H1 (cell line): ENCODE results near the gene LEFTY2. TPM values are rescaled to one million over a fixed set of nuclear protein-coding genes. Genes with fewer than 3 reads are reported as not detected.

Source experiments
- BCL11A ChIP-seq, 2 experiments: IDR thresholded peaks; one replicate each; pipeline ENCODE4 v1.6.1; 2011; ENCODE audit warnings: low read depth in 2 of 2, low read length in 2 of 2, mild to moderate bottlenecking in 2 of 2
- EGR1 ChIP-seq: IDR thresholded peaks from 2 replicates; pipeline ENCODE4 v1.6.1; 2011; ENCODE audit warnings: low read depth, low read length, borderline replicate concordance
- PHF8 ChIP-seq: fragments of 200-600 bp; sonication (generic); conservative IDR thresholded peaks from 2 replicates; pipeline ENCODE4 v1.7.1; 2012; ENCODE audit warnings: low read depth, mild to moderate bottlenecking, inconsistent platforms, low read length, moderate library complexity
- POLR2A ChIP-seq, 2 experiments: IDR thresholded peaks; 1 replicate in 1 of 2; 2 replicates in 1 of 2; pipeline ENCODE4 v1.6.1; 2011; ENCODE audit warnings: low read depth in 2 of 2, low read length in 2 of 2, mild to moderate bottlenecking in 2 of 2; ENCODE audit errors: control extremely low read depth in 1 of 2
- POU5F1 ChIP-seq: IDR thresholded peaks from 2 replicates; pipeline ENCODE4 v1.6.1; 2011; ENCODE audit warnings: low read depth, mild to moderate bottlenecking, low read length, moderate library complexity
- SP2 ChIP-seq: IDR thresholded peaks from 2 replicates; pipeline ENCODE4 v1.6.1; 2012; ENCODE audit warnings: mild to moderate bottlenecking, low read length, inconsistent platforms
- SRF ChIP-seq: IDR thresholded peaks from 2 replicates; pipeline ENCODE4 v1.6.1; 2011; ENCODE audit warnings: mild to moderate bottlenecking, low read depth, low read length, moderate library complexity
- polyA plus RNA-seq, 7 experiments: library from polyadenylated mRNA; depleted of rRNA in 3 of 7; stranded (reverse) in 5 of 7; unstranded in 2 of 7; fragments of >200 nt in 5 of 7; fragments of 200-250 nt in 2 of 7; gene quantifications; 1 replicate in 5 of 7; 2 replicates in 1 of 7; 4 replicates in 1 of 7; pipeline versions ENCODE4 v1.2.1 to v1.2.3, GENCODE V29; 2011 to 2013; ENCODE audit warnings: missing spikeins in 2 of 7, mixed read lengths in 2 of 7
- total RNA-seq: library from RNA; stranded (reverse); fragmentation: NEBNext Ultra II Directional; extraction: Animal tissue kit (Norgen Biotek cat#: 25700); gene quantifications from 2 replicates; pipeline ENCODE4 v1.2.1, GENCODE V29; 2021
- TF ChIP-seq, protein P1 (sequence below): IDR thresholded peaks from 2 replicates; pipeline ENCODE4 v1.6.1; 2011; ENCODE audit warnings: low read depth, mild to moderate bottlenecking, low read length; ENCODE audit not compliant: insufficient read depth
- TF ChIP-seq, protein P2 (sequence below): fragments of 300-600 bp; sonication (generic); IDR thresholded peaks from 2 replicates; pipeline ENCODE4 v1.7.1; 2012; ENCODE audit warnings: low read length, moderate library complexity, mild to moderate bottlenecking, inconsistent platforms; ENCODE audit not compliant: insufficient replicate concordance

LEFTY2 gene
- total and polyA plus RNA-seq, 2 of the 8 experiments (the other 6 are each of a cell fraction or from before 2014, with no cell fraction given) = 2.6 to 4.3 TPM

DNA sequence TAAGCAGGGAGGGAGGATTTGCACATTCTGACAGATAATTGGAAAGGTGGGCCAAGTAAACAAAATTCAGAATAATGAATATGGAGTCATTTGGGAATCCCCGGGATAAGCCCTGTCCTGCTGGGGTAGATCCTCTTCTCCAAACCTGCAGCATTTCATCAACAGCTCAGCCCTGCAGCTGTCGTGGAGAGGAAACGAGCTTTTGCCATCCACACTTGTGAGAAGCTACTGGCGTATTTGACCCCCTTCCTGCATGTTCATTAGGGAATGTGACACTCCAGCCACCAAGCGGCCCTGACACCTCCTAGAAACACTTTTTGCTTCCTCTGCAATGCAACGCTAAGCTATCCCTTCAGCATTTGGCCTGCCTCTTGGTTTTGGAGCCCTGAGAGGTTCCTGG lies 8.0 kb upstream of the LEFTY2 start (continued):
- TF ChIP-seq, protein P1, sequence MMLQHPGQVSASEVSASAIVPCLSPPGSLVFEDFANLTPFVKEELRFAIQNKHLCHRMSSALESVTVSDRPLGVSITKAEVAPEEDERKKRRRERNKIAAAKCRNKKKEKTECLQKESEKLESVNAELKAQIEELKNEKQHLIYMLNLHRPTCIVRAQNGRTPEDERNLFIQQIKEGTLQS = no peak
- TF ChIP-seq SP2 = no peak
- no peak for TF ChIP-seq EGR1
- TF ChIP-seq, protein P2, sequence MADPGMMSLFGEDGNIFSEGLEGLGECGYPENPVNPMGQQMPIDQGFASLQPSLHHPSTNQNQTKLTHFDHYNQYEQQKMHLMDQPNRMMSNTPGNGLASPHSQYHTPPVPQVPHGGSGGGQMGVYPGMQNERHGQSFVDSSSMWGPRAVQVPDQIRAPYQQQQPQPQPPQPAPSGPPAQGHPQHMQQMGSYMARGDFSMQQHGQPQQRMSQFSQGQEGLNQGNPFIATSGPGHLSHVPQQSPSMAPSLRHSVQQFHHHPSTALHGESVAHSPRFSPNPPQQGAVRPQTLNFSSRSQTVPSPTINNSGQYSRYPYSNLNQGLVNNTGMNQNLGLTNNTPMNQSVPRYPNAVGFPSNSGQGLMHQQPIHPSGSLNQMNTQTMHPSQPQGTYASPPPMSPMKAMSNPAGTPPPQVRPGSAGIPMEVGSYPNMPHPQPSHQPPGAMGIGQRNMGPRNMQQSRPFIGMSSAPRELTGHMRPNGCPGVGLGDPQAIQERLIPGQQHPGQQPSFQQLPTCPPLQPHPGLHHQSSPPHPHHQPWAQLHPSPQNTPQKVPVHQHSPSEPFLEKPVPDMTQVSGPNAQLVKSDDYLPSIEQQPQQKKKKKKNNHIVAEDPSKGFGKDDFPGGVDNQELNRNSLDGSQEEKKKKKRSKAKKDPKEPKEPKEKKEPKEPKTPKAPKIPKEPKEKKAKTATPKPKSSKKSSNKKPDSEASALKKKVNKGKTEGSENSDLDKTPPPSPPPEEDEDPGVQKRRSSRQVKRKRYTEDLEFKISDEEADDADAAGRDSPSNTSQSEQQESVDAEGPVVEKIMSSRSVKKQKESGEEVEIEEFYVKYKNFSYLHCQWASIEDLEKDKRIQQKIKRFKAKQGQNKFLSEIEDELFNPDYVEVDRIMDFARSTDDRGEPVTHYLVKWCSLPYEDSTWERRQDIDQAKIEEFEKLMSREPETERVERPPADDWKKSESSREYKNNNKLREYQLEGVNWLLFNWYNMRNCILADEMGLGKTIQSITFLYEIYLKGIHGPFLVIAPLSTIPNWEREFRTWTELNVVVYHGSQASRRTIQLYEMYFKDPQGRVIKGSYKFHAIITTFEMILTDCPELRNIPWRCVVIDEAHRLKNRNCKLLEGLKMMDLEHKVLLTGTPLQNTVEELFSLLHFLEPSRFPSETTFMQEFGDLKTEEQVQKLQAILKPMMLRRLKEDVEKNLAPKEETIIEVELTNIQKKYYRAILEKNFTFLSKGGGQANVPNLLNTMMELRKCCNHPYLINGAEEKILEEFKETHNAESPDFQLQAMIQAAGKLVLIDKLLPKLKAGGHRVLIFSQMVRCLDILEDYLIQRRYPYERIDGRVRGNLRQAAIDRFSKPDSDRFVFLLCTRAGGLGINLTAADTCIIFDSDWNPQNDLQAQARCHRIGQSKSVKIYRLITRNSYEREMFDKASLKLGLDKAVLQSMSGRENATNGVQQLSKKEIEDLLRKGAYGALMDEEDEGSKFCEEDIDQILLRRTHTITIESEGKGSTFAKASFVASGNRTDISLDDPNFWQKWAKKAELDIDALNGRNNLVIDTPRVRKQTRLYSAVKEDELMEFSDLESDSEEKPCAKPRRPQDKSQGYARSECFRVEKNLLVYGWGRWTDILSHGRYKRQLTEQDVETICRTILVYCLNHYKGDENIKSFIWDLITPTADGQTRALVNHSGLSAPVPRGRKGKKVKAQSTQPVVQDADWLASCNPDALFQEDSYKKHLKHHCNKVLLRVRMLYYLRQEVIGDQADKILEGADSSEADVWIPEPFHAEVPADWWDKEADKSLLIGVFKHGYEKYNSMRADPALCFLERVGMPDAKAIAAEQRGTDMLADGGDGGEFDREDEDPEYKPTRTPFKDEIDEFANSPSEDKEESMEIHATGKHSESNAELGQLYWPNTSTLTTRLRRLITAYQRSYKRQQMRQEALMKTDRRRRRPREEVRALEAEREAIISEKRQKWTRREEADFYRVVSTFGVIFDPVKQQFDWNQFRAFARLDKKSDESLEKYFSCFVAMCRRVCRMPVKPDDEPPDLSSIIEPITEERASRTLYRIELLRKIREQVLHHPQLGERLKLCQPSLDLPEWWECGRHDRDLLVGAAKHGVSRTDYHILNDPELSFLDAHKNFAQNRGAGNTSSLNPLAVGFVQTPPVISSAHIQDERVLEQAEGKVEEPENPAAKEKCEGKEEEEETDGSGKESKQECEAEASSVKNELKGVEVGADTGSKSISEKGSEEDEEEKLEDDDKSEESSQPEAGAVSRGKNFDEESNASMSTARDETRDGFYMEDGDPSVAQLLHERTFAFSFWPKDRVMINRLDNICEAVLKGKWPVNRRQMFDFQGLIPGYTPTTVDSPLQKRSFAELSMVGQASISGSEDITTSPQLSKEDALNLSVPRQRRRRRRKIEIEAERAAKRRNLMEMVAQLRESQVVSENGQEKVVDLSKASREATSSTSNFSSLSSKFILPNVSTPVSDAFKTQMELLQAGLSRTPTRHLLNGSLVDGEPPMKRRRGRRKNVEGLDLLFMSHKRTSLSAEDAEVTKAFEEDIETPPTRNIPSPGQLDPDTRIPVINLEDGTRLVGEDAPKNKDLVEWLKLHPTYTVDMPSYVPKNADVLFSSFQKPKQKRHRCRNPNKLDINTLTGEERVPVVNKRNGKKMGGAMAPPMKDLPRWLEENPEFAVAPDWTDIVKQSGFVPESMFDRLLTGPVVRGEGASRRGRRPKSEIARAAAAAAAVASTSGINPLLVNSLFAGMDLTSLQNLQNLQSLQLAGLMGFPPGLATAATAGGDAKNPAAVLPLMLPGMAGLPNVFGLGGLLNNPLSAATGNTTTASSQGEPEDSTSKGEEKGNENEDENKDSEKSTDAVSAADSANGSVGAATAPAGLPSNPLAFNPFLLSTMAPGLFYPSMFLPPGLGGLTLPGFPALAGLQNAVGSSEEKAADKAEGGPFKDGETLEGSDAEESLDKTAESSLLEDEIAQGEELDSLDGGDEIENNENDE = no peak
- no peak for TF ChIP-seq SRF
- no peak for TF ChIP-seq POLR2A (IDR thresholded peaks at IDR 0.05; ENCODE audit: control extremely low read depth in 1 of 2, low read depth in 2 of 2, low read length in 2 of 2)
- no peak for TF ChIP-seq POU5F1
- no peak for TF ChIP-seq PHF8
- TF ChIP-seq BCL11A (IDR thresholded peaks at IDR 0.05; ENCODE audit: low read depth in 2 of 2, low read length in 2 of 2) = no peak
- TF ChIP-seq, all 59 proteins: peak for 0
